Activated naive CD4-positive, alpha-beta T cell treated with anti-CD3 and anti-CD28 coated beads, Interleukin-2, amount 10 ng/mL, durations not matched to agents 5 hours and 36 hours (primary cell): ENCODE measurements around the gene RPSA. TPM values are rescaled to one million over a fixed set of nuclear protein-coding genes. Genes with fewer than 3 reads are reported as not detected.

ENCODE experiments used
- total RNA-seq, 2 experiments: library from RNA; stranded (reverse); gene quantifications; one replicate each; pipeline ENCODE4 v1.2.3, GENCODE V29; 2021

RPSA gene
- total RNA-seq, result 1,000 to 10,000 TPM; 1,873 to 1,984 TPM

GRCh38 chr3:39406368-39407258 lies at the start of gene RPSA:
Gene RPSA, plus strand, starts transcription at chr3:39406720. Its CDS starts 934 bp downstream, at chr3:39407654.

GRCh38 chr3:39383045-39383880 lies 23.3 kb upstream of the RPSA start, which contains the start of gene SLC25A38:
Gene SLC25A38, plus strand, starts transcription at chr3:39383370. Its CDS starts 355 bp downstream, at chr3:39383725.

Other genes starting within 250 kb of the RPSA start
- gene XIRP1, start 214.1 kb upstream of the RPSA start, total RNA-seq, result not detected
- under 1 TPM; 0.83 to 0.89 TPM for gene CX3CR1, start 126.7 kb upstream of the RPSA start, total RNA-seq
- gene CCR8, start 77.0 kb upstream of the RPSA start, total RNA-seq, result under 1 TPM; 0.36 to 0.76 TPM
- gene SLC25A38, start 23.4 kb upstream of the RPSA start, total RNA-seq, result 10 to 100 TPM; 38.2 to 38.6 TPM
- not detected for gene MOBP, start 61.0 kb downstream of the RPSA start, total RNA-seq